ENCODE data around the gene UBE2D2. TPM values are rescaled to one million over a fixed set of nuclear protein-coding genes. Genes with fewer than 3 reads are reported as not detected.
A peak's percentile ranks its signal among the peaks of the same experiment; 100 is the strongest.
"Not testable (repeated sequence)": the region's sequence is repeated elsewhere in the genome, so short reads cannot be mapped to it uniquely, and the experiment has no call there.

The UBE2D2 gene
- total and polyA plus RNA-seq, 2 of the 13 experiments (the other 11 are each of a cell fraction or from before 2014, with no cell fraction given) = 79.1 to 109 TPM

- TF ChIP-seq AGO2 (optimal IDR thresholded peaks at IDR 0.05; ENCODE audit: low read depth, low read length) (no peak), BHLHE40 (IDR thresholded peaks at IDR 0.05; ENCODE audit: low read length) (no peak), BRF2 (CRISPR knock-in tag; IDR thresholded peaks at IDR 0.05) (no peak)
Observed at GRCh38 chr5:139597134-139597533, 36.0 kb downstream of the UBE2D2 start (continued).

DNA sequence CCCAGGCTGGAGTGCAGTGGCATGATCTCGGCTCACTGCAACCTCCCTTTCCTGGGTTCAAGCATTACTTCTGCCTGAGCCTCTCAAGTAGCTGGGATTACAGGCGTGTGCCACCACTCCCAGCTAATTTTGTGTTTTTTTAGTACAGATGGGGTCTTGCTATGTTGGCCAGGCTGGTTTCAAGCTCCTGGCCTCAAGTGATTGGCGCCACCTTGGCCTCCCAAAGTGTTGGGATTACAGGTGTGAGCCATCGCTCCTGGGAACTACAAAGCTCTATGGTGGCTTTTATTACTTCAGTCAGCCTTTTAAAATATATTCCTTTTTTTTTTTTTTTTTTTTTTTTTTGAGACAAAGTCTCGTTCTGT, 37.4 kb downstream of the UBE2D2 start:
- H3K79me2 ChIP-seq (ENCODE audit: insufficient read depth, low read length) = peaks cover 41% of the 10 kb centered on the region
- POLR2A ChIA-PET = interaction anchor here (0.7 kb wide), 1 partner anchor 41 kb away, joined by 3 read pairs; no protein-coding TSS in a partner anchor
- H3K4me2 ChIP-seq (ENCODE audit: low read depth, low read length); H4K20me1 ChIP-seq (ENCODE audit: insufficient read depth, low read length); intact Hi-C loops (cut with micrococcal nuclease; ENCODE audit: unreplicated experiment); FAIRE-seq; H2AFZ ChIP-seq (ENCODE audit: low read length); ATAC-seq; DNase-seq (ENCODE audit: low spot score); CTCF ChIA-PET (ENCODE audit: low intra/inter-chr PET ratio, low total read pairs); in situ Hi-C loops (cut with HindIII; ENCODE audit: extremely low pct_ligation_motif_present, low pct_unique_long_range_greater_than_20kb); H3K9ac ChIP-seq (ENCODE audit: insufficient read depth, low read depth, low read length); H3K9me3 ChIP-seq (ENCODE audit: low read length); H3K27me3 ChIP-seq (ENCODE audit: control insufficient read depth in 1 of 2, insufficient read depth in 2 of 2, low read length in 2 of 2); H3K4me1 ChIP-seq (ENCODE audit: insufficient read depth, low read length); BruUV-seq (replicated peaks); H3K4me3 ChIP-seq (replicated peaks in 1 of 3; ENCODE audit: insufficient read depth in 1 of 3, low read depth in 2 of 3, low read length in 3 of 3); H3K27ac ChIP-seq (ENCODE audit: extremely low read length, insufficient read depth, low read length): not testable (repeated sequence)
- 93% methylated on average over 5 of the region's 5 CpGs for WGBS (ENCODE audit: low lambda C conversion rate)
- TF ChIP-seq ZNF121 (CRISPR knock-in tag; IDR thresholded peaks at IDR 0.05) = peak; percentile 95
- peaks cover 9 to 34% of the 10 kb centered on the region in 2 experiments for H3K36me3 ChIP-seq (replicated peaks in 1 of 2; ENCODE audit: control insufficient read depth in 1 of 2, insufficient read depth in 2 of 2, low read length in 2 of 2)

- peak; percentile 36; the same call in 1 of the 2 replicates for TF ChIP-seq CEBPB (IDR thresholded peaks at IDR 0.05; ENCODE audit: borderline replicate concordance, low read depth, low read length)
- TF ChIP-seq CEBPG (CRISPR knock-in tag; IDR thresholded peaks at IDR 0.05) = 0 out of 2 replicates have a peak, but pooled peaks have one; percentile 29
- no peak for TF ChIP-seq POLR2A (IDR thresholded peaks at IDR 0.05; ENCODE audit: insufficient read depth in 1 of 2, low read depth in 2 of 2, low read length in 2 of 2)
- TF ChIP-seq ZNF652 (CRISPR knock-in tag; IDR thresholded peaks at IDR 0.05; ENCODE audit: borderline replicate concordance, low read depth) = peak; percentile 90
- no peak for TF ChIP-seq ZNF607 (CRISPR knock-in tag; IDR thresholded peaks at IDR 0.05; ENCODE audit: borderline replicate concordance)
- TF ChIP-seq ZNF660 (CRISPR knock-in tag; IDR thresholded peaks at IDR 0.05; ENCODE audit: borderline replicate concordance, low read depth) = no peak
- TF ChIP-seq, protein P1, sequence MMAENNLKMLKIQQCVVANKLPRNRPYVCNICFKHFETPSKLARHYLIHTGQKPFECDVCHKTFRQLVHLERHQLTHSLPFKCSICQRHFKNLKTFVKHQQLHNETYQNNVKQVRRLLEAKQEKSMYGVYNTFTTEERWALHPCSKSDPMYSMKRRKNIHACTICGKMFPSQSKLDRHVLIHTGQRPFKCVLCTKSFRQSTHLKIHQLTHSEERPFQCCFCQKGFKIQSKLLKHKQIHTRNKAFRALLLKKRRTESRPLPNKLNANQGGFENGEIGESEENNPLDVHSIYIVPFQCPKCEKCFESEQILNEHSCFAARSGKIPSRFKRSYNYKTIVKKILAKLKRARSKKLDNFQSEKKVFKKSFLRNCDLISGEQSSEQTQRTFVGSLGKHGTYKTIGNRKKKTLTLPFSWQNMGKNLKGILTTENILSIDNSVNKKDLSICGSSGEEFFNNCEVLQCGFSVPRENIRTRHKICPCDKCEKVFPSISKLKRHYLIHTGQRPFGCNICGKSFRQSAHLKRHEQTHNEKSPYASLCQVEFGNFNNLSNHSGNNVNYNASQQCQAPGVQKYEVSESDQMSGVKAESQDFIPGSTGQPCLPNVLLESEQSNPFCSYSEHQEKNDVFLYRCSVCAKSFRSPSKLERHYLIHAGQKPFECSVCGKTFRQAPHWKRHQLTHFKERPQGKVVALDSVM (CRISPR knock-in tag; IDR thresholded peaks at IDR 0.05) = 0 out of 2 replicates have a peak, but pooled peaks have one; percentile 21
- TF ChIP-seq FOSL2 (CRISPR knock-in tag; IDR thresholded peaks at IDR 0.05) = peak; percentile 55
- peaks cover 11 to 26% of the 10 kb centered on the region in 2 experiments for H3K36me3 ChIP-seq (replicated peaks in 1 of 2; ENCODE audit: control insufficient read depth in 1 of 2, insufficient read depth in 2 of 2, low read length in 2 of 2)
- FAIRE-seq (no peak), DNase-seq (ENCODE audit: low spot score) (no peak), ATAC-seq (no peak)
- no peak overlapping the region for H3K4me2 ChIP-seq (ENCODE audit: low read depth, low read length)
- H3K9me3 ChIP-seq (ENCODE audit: low read length) = no peaks in the 10 kb centered on the region
- H3K4me3 ChIP-seq (replicated peaks in 1 of 3; ENCODE audit: insufficient read depth in 1 of 3, low read depth in 2 of 3, low read length in 3 of 3) = no peak overlapping the region
- in situ Hi-C loops (cut with HindIII; ENCODE audit: extremely low pct_ligation_motif_present, low pct_unique_long_range_greater_than_20kb) (no loop called here), intact Hi-C loops (cut with micrococcal nuclease; ENCODE audit: unreplicated experiment) (no loop called here)
- H3K79me2 ChIP-seq (ENCODE audit: insufficient read depth, low read length) = peaks cover 22% of the 10 kb centered on the region
- ChIA-PET POLR2A (no interaction called here), CTCF (ENCODE audit: low intra/inter-chr PET ratio, low total read pairs) (no interaction called here)
- no TSS peak for BruUV-seq (replicated peaks)
- H4K20me1 ChIP-seq (ENCODE audit: insufficient read depth, low read length) = peaks cover 2% of the 10 kb centered on the region; the same call in 1 of the 2 replicates
- H3K9ac ChIP-seq (ENCODE audit: insufficient read depth, low read depth, low read length) = no peak overlapping the region
- H3K27ac ChIP-seq (ENCODE audit: extremely low read length, insufficient read depth, low read length) = no peak overlapping the region
- no peak overlapping the region for H2AFZ ChIP-seq (ENCODE audit: low read length)
- no peaks in the 10 kb centered on the region for H3K4me1 ChIP-seq (ENCODE audit: insufficient read depth, low read length)
- 97% methylated on average over 7 of the region's 7 CpGs for WGBS (ENCODE audit: low lambda C conversion rate)
- no peaks in the 10 kb centered on the region for H3K27me3 ChIP-seq (ENCODE audit: control insufficient read depth in 1 of 2, insufficient read depth in 2 of 2, low read length in 2 of 2)
Observed at GRCh38 chr5:139600336-139600949, 39.3 kb downstream of the UBE2D2 start.
